SU-DHL-6 (cell line): ENCODE measurements around the gene STRA6.

Experiments used
- CTCF ChIP-seq: fragments of 200-600 bp; sonication (generic); IDR thresholded peaks from one replicate; pipeline ENCODE4 v1.5.1; 2017; ENCODE audit warnings: antibody characterized with exemption, mild to moderate bottlenecking, low read length, moderate library complexity; ENCODE audit not compliant: insufficient read depth, poor library complexity, severe bottlenecking
- EZH2phosphoT487 ChIP-seq: fragments of 200-600 bp; sonication (generic), shearing (Covaris generic); conservative IDR thresholded peaks from 2 replicates; pipeline ENCODE4 v1.6.1; 2018; ENCODE audit warnings: mild to moderate bottlenecking, antibody characterized with exemption, low read length, moderate library complexity, mixed read lengths

- TF ChIP-seq CTCF (no peak), EZH2phosphoT487 (no peak)
These were observed 3.0 kb upstream of the STRA6 start for GRCh38 chr15:74205582-74205947.
